ENCODE measurements around the gene BLOC1S5.

The BLOC1S5 gene

GRCh38 chr6:7973584-7973983 lies 90.6 kb downstream of the BLOC1S5 start:
- no peak for TF ChIP-seq TCF12 (IDR thresholded peaks at IDR 0.05; ENCODE audit: low read depth)
- TF ChIP-seq RAD21 (IDR thresholded peaks at IDR 0.05; ENCODE audit: low read depth): no peak
- TF ChIP-seq, protein P1, sequence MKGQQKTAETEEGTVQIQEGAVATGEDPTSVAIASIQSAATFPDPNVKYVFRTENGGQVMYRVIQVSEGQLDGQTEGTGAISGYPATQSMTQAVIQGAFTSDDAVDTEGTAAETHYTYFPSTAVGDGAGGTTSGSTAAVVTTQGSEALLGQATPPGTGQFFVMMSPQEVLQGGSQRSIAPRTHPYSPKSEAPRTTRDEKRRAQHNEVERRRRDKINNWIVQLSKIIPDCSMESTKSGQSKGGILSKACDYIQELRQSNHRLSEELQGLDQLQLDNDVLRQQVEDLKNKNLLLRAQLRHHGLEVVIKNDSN (IDR thresholded peaks at IDR 0.05): no peak
- TF ChIP-seq ZBTB7A (IDR thresholded peaks at IDR 0.05; ENCODE audit: low read depth): no peak
- TF ChIP-seq EGR1 (IDR thresholded peaks at IDR 0.05): no peak
- TF ChIP-seq TEAD4 (IDR thresholded peaks at IDR 0.05): no peak
- TF ChIP-seq CREB1 (IDR thresholded peaks at IDR 0.05; ENCODE audit: low read depth): no peak
- no peak for TF ChIP-seq REST (IDR thresholded peaks at IDR 0.05; ENCODE audit: low read depth)
- TF ChIP-seq, protein P2, sequence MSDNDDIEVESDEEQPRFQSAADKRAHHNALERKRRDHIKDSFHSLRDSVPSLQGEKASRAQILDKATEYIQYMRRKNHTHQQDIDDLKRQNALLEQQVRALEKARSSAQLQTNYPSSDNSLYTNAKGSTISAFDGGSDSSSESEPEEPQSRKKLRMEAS (IDR thresholded peaks at IDR 0.05): no peak
- no peak for TF ChIP-seq YY1 (IDR thresholded peaks at IDR 0.05; ENCODE audit: low read depth)
- TF ChIP-seq NFIC (IDR thresholded peaks at IDR 0.05): no peak
- no peak for TF ChIP-seq FOXM1 (IDR thresholded peaks at IDR 0.05; ENCODE audit: borderline replicate concordance, low read depth)
- no peak for TF ChIP-seq EP300 (IDR thresholded peaks at IDR 0.05; ENCODE audit: borderline replicate concordance)

GRCh38 chr6:7971499-7971898 lies 92.7 kb downstream of the BLOC1S5 start:
- TF ChIP-seq FOXM1 (IDR thresholded peaks at IDR 0.05; ENCODE audit: borderline replicate concordance, low read depth): no peak

GRCh38 chr6:7970616-7971015 lies 93.6 kb downstream of the BLOC1S5 start:
- TF ChIP-seq TCF12 (IDR thresholded peaks at IDR 0.05; ENCODE audit: low read depth) (no peak), YY1 (IDR thresholded peaks at IDR 0.05; ENCODE audit: low read depth) (no peak), RAD21 (IDR thresholded peaks at IDR 0.05; ENCODE audit: low read depth) (no peak), NFIC (IDR thresholded peaks at IDR 0.05) (no peak)

Data from Ishikawa (cell line).